HG03139 (cell line): ENCODE data around the gene LAMC1.
"Not testable (repeated sequence)": the region's sequence is repeated elsewhere in the genome, so short reads cannot be mapped to it uniquely, and the experiment has no call there.

Experiments used
- ATAC-seq: cut with Tn5 transposase; IDR thresholded peaks from one replicate; pipeline ENCODE4 v1.9.1; 2021; ENCODE audit not compliant: unreplicated experiment

Gene LAMC1

GRCh38 chr1:183143576-183144315 is 120.5 kb downstream of the LAMC1 start:
- ATAC-seq: no peak

DNA sequence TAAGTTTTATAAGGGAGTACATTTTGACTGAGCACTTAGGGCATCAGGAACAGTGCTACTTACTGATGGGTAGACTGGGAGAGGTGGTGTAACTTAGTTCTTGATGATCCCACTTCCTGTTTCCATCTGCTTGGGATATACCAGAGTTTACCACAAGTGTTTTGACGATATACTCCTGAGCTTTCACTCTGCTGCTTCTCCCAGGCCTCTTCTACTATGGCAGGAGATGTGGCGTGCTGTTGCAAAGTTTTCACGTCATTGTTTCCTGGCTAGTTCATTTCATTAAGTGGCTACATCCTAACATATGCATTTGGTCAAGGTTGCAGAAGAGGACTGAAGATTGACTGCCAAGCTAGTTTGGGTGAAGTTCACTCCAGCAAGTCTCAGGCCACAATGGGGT is 121.5 kb downstream of the LAMC1 start:
- ATAC-seq: no peak

DNA sequence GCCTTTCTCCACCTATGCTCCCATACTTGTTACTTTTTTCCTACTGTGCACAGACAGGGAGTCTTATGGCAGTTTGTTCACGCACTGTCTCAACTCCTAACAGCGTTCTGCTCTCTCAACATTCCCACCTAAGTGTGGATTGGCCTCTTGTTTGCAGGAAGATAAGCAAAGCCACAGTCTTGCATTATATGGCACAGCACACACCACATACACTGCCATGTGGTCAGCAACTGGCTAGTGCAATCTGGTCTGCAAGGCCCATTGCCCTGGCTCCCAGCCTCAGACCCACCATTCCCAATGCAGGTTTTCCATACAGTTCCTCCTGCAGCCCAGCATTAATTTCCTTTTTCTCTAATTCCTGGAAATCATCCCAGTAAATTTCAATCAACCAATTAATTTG is 124.5 kb downstream of the LAMC1 start:
- no peak for ATAC-seq

- ATAC-seq: no peak
Observed at GRCh38 chr1:183148599-183148998, 125.4 kb downstream of the LAMC1 start.

GRCh38 chr1:183149273-183149672 is 126.1 kb downstream of the LAMC1 start:
- ATAC-seq: no peak

GRCh38 chr1:183150032-183150431 is 126.8 kb downstream of the LAMC1 start:
- not testable (repeated sequence) for ATAC-seq

GRCh38 chr1:183150445-183150844 is 127.2 kb downstream of the LAMC1 start:
- no peak for ATAC-seq

GRCh38 chr1:183152180-183152579 is 129.0 kb downstream of the LAMC1 start:
- ATAC-seq: no peak

DNA sequence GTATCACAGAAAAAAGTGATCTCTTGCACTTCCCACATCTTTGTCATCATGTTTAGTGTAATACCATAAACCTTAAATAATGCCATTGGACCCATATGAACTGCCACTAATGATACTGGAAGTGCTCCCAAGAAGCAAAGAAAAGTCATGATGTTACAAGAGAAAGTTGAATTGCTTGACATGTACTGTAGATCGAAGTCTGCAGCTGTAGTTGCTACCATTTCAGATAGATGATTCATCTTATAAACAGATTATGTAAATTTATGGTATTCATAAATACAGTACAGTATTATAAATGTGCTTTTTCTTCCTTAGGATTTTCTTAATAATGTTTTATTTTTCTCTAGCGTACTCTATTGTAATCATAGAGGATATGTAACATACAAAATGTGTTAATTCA is 132.7 kb downstream of the LAMC1 start:
- ATAC-seq: no peak

DNA sequence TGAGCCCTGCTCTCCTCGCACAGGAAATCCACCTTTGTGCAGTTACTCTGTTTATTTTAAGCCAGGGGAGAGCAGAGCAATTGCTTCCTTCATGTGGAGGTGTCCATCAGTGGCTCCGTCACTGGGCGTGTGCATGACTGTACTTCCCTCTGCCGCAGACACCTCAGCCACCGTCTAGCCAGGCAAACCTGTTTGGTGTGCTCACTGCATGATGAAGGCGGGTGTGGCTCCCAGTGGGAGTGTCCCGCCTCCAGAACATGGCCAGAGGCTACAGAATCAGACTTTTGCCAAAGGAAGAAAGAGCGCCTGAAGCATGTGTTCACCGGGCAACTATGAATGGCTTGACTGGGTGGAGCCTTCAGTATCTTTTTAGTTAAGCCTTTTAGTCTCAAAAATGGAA is 136.7 kb downstream of the LAMC1 start:
- ATAC-seq: no peak

- no peak for ATAC-seq
Observed at GRCh38 chr1:183161391-183161790, 138.2 kb downstream of the LAMC1 start.

DNA sequence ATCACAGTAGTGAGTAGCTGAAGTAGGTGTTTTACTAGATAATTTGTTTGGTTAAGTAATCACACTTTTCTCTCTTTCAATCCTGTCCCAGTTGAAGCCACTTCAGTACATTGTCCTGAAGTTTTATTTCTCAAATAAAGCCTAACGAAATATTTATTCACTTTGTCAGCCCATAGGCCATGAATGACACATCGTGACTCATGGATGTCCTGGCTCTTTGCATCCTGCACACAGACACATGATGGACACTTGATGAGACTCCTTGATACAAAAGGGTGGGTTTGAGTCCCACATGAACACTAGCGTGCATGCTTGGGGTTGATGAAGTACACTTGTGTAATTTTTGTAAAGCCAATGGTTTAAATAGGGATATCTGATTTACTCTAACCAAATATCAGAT is 140.1 kb downstream of the LAMC1 start:
- ATAC-seq: no peak

DNA sequence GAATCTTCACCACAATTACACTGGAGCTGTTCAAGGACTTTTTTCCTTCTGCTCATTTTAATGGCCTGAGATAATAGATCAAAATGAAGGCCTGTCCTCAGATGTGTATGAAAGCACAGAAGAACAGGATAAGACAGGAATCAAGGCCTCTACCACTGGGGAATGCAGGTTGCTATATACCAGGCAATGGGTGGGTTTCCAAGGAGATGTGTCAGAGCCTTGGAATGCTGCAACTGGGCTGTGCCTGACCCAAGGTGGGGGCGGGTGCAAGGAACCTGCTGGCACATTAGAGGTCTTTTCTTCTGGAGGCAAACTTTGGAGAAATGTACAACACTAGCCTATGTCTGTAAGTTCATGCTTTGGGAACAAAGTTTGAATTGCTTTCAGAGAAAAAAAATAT is 141.1 kb downstream of the LAMC1 start:
- ATAC-seq: no peak

- ATAC-seq: no peak
Observed at GRCh38 chr1:183164963-183165362, 141.7 kb downstream of the LAMC1 start.

GRCh38 chr1:183165456-183165855 is 142.2 kb downstream of the LAMC1 start:
- no peak for ATAC-seq

DNA sequence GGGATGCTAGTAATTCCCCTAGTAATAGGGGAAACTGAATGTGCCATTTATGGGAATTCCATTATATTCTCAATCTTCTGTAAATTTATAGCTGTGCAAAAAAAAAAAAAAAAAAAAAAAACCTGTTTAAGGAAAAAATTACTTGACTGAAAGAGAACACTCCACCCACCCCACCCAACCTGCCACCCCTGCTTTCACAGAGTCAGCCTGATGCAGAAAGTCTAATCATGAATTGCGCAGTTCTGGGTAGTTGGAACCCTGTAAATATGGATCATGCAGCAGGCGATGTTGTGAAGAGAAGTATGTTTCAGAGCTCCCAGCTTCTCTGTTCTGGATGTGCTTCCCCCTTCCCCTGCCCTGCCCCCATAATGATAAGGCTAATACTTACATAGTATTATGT is 143.2 kb downstream of the LAMC1 start:
- no peak for ATAC-seq

GRCh38 chr1:183167676-183168075 is 144.5 kb downstream of the LAMC1 start:
- ATAC-seq: no peak

DNA sequence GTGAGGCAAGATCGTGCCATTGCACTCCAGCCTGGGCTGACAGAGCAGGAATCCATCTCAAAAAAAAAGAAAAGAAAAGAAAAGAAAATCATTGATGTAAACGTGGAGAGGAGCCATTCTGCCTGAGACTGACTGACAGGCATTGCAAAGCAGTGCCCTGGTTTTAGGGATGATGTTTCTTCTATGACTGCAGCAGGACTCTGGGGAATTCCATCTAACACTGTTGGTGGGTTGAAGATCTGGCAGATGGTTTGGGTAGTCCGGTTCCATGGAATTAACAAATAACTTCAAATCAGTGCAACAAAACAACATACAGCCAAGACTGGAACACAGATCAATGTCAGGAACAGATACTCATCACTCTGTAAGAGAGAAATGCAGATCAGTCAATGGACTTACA is 145.1 kb downstream of the LAMC1 start:
- ATAC-seq: no peak

DNA sequence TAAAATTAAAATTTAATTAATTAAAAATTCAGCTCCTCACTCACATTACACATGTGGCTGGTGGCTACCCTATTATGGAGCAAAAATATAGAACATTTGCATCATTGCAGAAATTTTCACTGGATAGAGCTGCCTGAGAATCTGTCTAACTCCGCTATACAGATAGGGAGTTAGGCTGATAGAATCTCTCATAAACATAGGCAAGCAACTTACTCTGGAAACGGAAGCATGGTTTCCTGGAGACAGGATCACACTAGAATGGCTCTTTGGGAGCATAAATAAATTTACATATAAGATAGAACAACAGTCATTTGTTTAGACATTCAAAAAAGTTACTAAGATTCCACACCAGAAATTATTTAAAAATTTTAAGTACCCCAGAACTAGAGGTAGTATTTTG is 150.6 kb downstream of the LAMC1 start:
- ATAC-seq: no peak

GRCh38 chr1:183175631-183176030 is 152.4 kb downstream of the LAMC1 start:
- ATAC-seq: no peak

DNA sequence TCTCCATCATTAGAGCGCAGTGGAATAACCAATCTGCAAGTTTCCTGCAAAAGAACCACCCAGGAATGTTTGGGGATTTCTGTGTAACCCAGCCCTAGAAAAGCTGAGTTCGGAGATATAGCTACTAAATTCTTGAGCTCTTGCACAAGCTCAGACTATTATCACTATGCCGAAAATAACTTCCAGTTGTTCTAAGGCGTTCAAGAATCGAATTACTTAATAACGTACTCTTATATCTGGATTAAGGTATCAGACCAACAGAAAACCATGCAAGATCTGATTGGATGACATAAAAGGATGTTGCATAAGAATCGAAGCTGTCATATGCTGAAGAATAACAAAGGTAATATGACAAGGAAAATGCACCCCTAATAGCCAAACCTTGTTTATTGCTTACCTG is 155.3 kb downstream of the LAMC1 start:
- ATAC-seq: no peak

- no peak for ATAC-seq
Observed at GRCh38 chr1:183179033-183179432, 155.8 kb downstream of the LAMC1 start.

DNA sequence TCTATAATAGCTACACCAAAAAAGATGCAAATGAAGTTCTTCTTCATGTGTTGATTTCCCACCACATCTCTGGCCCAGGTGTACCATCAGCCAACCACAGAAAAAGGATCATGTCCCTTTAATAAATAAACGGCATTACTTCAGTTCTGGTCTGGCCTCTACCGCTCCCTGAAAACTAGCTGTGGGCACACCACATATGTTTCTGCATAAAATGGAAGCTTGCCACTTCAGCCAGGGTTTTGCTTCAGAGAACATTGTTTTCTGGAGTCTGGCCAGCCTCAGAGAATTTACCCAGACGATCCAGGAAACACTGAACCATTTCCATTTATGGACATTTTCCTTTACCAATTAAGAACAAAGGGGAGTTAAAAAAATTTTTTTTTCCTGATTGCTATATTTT is 157.0 kb downstream of the LAMC1 start:
- no peak for ATAC-seq
